ENCODE results near the gene DHX57. TPM values are rescaled to one million over a fixed set of nuclear protein-coding genes. Genes with fewer than 3 reads are reported as not detected.

Gene DHX57
- total and polyA plus RNA-seq, 8 donors, result 6.0 to 12.1 (median 9.1) TPM

- 91 to 94% methylated on average over 5 of the region's 5 CpGs for WGBS, 2 donors
- H3K36me3 ChIP-seq, result peaks cover 0 to 16% (median 0%) of the 10 kb centered on the region in 3 donors
- H3K27ac ChIP-seq, result no peak overlapping the region
- ATAC-seq (no peak), FAIRE-seq (peak; percentile 23), DNase-seq (no peak)
- no peaks in the 10 kb centered on the region for H3K4me1 ChIP-seq
- H3K9me3 ChIP-seq, result no peaks in the 10 kb centered on the region
- TF ChIP-seq CTCF (IDR thresholded peaks at IDR 0.05), result no peak
- H3K4me3 ChIP-seq, result no peak overlapping the region
- no peaks in the 10 kb centered on the region for H3K27me3 ChIP-seq
- intact Hi-C loops (cut with DNase I), result no loop called here
These were observed 52.3 kb downstream of the DHX57 start for GRCh38 chr2:38823386-38823785.

GRCh38 chr2:38818565-38818964, 57.2 kb downstream of the DHX57 start:
- DNase-seq (no peak), ATAC-seq (no peak), FAIRE-seq (no peak)
- TF ChIP-seq CTCF (IDR thresholded peaks at IDR 0.05), result no peak
- H3K4me3 ChIP-seq, result no peak overlapping the region
- intact Hi-C loops (cut with DNase I), result no loop called here
- H3K4me1 ChIP-seq, result no peaks in the 10 kb centered on the region
- H3K9me3 ChIP-seq, result no peaks in the 10 kb centered on the region
- 77 to 83% methylated on average over 6 of the region's 6 CpGs for WGBS, 2 donors
- H3K27ac ChIP-seq, result no peak overlapping the region
- H3K27me3 ChIP-seq, result no peaks in the 10 kb centered on the region
- peaks cover 0 to 30% (median 0%) of the 10 kb centered on the region in 3 donors for H3K36me3 ChIP-seq

GRCh38 chr2:38815936-38816335, 59.8 kb downstream of the DHX57 start:
- ATAC-seq (peak in 1 of 4 donors; percentile 32), FAIRE-seq (no peak), DNase-seq (no peak)
- Histone ChIP-seq H3K9me3 (no peaks in the 10 kb centered on the region), H3K36me3 (peaks cover 0 to 25% (median 0%) of the 10 kb centered on the region in 3 donors), H3K4me1 (no peaks in the 10 kb centered on the region), H3K4me3 (no peak overlapping the region), H3K27ac (no peak overlapping the region), H3K27me3 (no peaks in the 10 kb centered on the region)
- no peak for TF ChIP-seq CTCF (IDR thresholded peaks at IDR 0.05)
- 89 to 90% methylated on average over 4 of the region's 4 CpGs for WGBS, 2 donors
- intact Hi-C loops (cut with DNase I), result no loop called here

- FAIRE-seq, result no peak
- Histone ChIP-seq H3K9me3 (no peaks in the 10 kb centered on the region), H3K4me3 (no peak overlapping the region), H3K27ac (no peak overlapping the region), H3K4me1 (no peaks in the 10 kb centered on the region), H3K36me3 (peaks cover 0 to 5% (median 0%) of the 10 kb centered on the region in 3 donors), H3K27me3 (no peaks in the 10 kb centered on the region)
- no peak for DNase-seq
- TF ChIP-seq CTCF (IDR thresholded peaks at IDR 0.05), result no peak
- intact Hi-C loops (cut with DNase I), result no loop called here
- 92 to 96% methylated on average over 7 of the region's 7 CpGs for WGBS, 2 donors
- ATAC-seq, result no peak
These were observed 65.2 kb downstream of the DHX57 start for GRCh38 chr2:38810488-38810887.

- ATAC-seq (no peak), DNase-seq (no peak), FAIRE-seq (no peak)
- Histone ChIP-seq H3K4me3 (no peak overlapping the region), H3K27me3 (no peaks in the 10 kb centered on the region), H3K27ac (no peak overlapping the region), H3K9me3 (no peaks in the 10 kb centered on the region), H3K4me1 (no peaks in the 10 kb centered on the region), H3K36me3 (no peaks in the 10 kb centered on the region)
- intact Hi-C loops (cut with DNase I), result no loop called here
- no peak for TF ChIP-seq CTCF (IDR thresholded peaks at IDR 0.05)
- WGBS, 2 donors, result 98 to 100% methylated on average over 1 of the region's 1 CpG
These were observed 67.1 kb downstream of the DHX57 start for GRCh38 chr2:38808677-38809076.
